NCI-H524 (cell line): ENCODE measurements around the gene TMEM127.
A peak's percentile ranks its signal among the peaks of the same experiment; 100 is the strongest.
"Not testable (repeated sequence)": the region's sequence is repeated elsewhere in the genome, so short reads cannot be mapped to it uniquely, and the experiment has no call there.

Experiments used
- DNase-seq, 2 experiments: peaks; one replicate each; lab custom pipeline; 2025; lab: John Stamatoyannopoulos, UW

The TMEM127 gene, protein sequence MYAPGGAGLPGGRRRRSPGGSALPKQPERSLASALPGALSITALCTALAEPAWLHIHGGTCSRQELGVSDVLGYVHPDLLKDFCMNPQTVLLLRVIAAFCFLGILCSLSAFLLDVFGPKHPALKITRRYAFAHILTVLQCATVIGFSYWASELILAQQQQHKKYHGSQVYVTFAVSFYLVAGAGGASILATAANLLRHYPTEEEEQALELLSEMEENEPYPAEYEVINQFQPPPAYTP

GRCh38 chr2:96265840-96266679 lies at the start of gene TMEM127, which contains the start of gene CIAO1:
TSS of gene TMEM127 (minus strand) at chr2:96265997. CDS start at chr2:96265381, 616 bp downstream.
TSS of gene CIAO1 (plus strand) at chr2:96266225. CDS start at chr2:96266351, 126 bp downstream.
- DNase-seq: peak; percentile 94 to 95

GRCh38 chr2:96315005-96315399 lies 49.2 kb upstream of the TMEM127 start:
- no peak for DNase-seq

GRCh38 chr2:96308248-96308647 lies 42.5 kb upstream of the TMEM127 start:
- DNase-seq: peak in 1 of 2 experiments; percentile 29

GRCh38 chr2:96306370-96306769 lies 40.6 kb upstream of the TMEM127 start:
- DNase-seq: no peak

GRCh38 chr2:96305979-96306308 lies 40.1 kb upstream of the TMEM127 start:
- no peak for DNase-seq

GRCh38 chr2:96305091-96305978 lies 39.5 kb upstream of the TMEM127 start, which contains the start of gene SNRNP200:
TSS of gene SNRNP200 (minus strand) at chr2:96305546. CDS start at chr2:96305437, 109 bp downstream.
- peak; percentile 70 to 86 for DNase-seq

- no peak for DNase-seq
Measured at GRCh38 chr2:96304606-96305005, 38.8 kb upstream of the TMEM127 start.

DNA sequence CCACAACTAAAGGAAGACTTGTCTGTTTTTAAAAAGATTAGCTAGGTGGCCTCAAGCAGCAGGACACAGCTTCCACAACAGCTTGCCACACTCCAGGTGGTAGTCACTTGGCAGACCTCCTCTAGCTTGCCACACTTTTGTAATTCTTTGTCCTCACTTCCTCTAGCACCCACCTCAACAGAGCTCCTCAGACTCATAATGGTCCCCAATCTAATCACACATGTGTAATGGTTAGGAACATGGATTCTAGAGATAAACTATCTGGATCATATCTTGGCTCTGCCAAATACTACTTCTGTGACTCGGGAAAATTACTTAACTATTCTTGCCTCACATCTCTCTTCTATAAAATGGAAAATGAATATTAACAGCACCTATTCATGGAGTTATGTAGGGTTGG lies 36.1 kb upstream of the TMEM127 start:
- no peak for DNase-seq

DNA sequence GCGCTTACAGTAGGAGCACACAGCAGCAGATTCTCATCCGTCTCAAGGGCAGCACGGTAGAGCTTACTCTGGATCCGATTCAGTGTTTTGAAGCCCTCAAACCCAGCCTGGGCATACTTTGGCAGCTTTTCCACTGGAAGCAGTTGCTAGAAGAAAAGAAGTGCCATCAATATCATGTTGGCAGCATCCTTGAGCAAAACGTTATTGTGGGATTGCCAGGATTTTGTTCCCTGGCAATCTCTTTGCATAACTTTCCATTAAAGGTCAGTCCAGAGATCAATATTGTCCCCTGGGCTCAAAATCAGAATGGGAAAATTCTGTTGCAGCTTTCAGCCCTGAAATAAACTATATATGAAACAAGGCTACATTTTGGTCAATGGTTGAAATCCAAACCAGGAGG lies 31.1 kb upstream of the TMEM127 start:
- DNase-seq: no peak

DNA sequence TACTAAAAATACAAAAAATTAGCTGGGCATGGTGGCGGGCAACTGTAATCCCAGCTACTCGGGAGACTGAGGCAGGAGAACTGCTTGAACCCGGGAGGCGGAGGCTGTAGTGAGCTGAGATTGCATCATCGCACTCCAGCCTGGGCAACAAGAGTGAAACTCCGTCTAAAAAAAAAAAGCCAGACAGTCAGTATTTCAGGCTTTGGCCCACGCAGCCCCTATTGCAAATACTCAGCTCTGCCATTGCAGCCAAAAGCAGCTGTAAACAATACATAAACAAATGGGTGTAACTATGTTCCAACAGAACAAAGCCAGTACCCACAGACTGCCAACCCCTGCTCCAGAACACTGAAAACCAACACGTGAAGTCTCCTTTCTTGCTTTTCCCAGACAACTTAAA lies 28.5 kb upstream of the TMEM127 start:
- not testable (repeated sequence) for DNase-seq

DNA sequence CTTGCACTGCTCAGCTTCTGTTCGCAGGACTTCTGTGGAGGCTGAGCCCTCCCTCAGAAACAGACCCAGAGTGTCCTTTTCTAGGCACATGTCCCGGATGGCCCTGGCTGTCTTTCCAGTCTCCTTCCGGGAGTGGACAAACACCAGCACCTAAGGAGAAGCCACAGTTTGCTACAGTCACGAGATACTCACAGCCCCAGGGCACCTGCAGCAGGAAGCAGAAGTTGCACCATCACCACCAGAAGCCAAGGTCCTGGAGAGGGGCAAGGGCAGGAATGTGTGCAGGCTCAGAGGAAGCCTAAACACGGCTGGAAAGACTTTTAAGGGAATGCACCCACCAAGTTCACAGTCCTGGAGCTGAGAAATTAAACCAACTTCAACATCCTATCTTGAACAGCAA lies 26.0 kb upstream of the TMEM127 start:
- DNase-seq: no peak

DNA sequence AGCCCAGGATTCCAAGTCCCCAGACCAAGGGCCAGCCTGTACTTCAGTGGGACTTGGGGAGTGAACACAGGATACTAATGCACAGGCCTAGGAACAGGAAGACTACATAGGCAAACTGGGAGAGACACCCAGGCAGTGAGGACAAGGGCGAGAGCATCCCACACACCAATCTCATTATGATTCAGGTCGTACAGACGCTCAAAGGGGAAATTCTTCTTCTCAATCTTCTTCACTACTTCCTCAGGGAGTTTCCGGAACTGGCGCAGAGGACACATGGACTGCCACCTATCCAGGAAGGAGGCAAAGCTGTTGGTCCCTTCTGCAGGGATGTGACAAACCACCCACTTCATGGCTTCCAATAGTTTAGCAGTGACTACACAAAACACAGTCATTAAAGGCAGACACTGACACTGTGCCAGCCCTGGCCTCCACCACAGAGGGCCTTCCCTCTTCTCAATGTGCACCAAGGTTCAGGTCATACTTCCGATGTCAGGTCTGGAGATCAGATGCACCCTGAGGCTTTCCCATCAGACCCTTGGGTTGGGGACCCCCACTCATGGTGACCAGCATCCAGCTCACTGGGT lies 21.6 kb upstream of the TMEM127 start:
- DNase-seq: no peak

GRCh38 chr2:96276787-96277499 lies 11.1 kb upstream of the TMEM127 start:
- no peak for DNase-seq

DNA sequence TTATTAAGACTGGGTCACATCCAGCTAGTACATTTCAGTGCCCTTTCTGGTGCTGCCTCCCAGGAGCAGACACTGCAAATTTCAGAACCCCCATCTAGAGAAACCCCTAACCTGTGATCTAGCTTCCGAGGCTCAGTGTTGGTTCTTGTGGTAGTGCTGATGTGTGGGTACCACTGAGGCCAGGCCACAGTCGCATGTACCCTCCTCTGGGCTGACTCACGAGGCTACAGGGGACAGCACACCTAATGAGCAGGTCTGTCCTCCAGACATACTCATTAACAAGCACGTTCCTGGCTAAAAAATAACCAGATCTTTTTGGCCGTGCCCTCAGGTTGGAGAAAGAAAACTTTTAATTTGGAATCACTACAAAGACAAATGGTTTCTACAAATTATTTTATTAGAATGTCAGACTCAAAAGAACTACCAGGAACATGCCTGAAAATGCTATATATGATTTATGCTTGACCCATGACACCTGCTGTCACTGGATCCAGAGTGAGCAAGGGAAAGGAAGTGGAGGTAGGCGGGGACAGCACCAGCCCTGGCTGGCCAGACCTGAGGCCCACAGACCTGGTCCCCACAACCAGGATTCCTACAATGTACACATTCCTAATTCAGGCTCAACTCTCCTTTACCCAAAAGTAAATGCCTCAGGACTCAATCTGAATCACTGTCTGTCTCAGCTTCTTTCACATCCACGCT lies 8.7 kb upstream of the TMEM127 start:
- no peak for DNase-seq

DNA sequence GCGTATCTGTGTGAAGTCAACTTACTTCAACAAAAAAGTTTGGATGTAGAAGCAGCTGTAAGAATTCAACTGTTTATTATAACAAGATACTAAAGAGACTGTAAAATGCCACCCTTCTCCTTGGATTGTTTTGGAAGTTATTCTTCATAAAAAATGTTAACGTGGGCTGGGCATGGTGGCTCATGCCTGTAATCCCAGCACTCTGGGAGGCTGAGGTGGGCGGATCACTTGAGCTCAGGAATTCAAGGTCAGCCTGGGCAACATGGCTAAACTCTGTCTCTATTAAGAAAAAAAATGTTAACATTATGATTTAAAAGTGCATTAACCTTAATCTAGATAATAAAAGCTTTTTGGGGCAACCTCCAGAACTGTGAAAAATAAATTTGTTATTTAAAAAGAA lies 8.0 kb upstream of the TMEM127 start:
- no peak for DNase-seq

GRCh38 chr2:96271995-96272394 lies 6.2 kb upstream of the TMEM127 start:
- DNase-seq: peak in 1 of 2 experiments; percentile 18

- peak; percentile 18 to 55 for DNase-seq
Measured at GRCh38 chr2:96267159-96267971, 1.6 kb upstream of the TMEM127 start.

DNA sequence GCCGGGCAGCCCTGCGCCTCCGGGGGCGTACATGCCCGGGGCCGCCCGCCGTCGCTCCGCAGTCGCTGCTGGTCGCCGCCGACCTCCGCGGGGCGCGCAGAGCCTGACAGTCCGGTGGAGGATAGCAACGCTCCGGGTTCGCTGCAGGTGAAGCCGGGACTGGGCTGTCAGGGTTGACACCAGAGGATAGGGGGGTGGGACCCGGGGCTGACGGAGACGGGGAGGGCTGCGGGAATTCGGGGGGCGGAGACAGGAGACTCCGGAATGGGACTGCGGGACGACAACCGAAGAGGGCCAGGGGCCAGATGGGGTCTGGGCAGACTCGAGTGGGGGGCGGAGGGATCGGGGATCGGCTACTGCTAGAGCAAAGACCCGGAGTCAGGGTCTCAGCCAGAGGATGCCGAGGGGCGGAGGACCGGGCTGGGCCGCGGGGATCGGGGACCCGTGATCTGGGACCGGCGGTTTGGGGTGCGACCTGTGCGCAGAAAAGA lies 403 bp downstream of the TMEM127 start:
- DNase-seq: peak; percentile 42 to 67

- DNase-seq: peak; percentile 62 to 80
Measured at GRCh38 chr2:96264656-96265348, 995 bp downstream of the TMEM127 start.
